B cell (primary cell): ENCODE measurements around the gene ACHE.

Experiments
- EZH2 ChIP-seq: IDR thresholded peaks from 2 replicates; pipeline ENCODE4 v1.6.1; 2012; ENCODE audit warnings: borderline replicate concordance, low read depth, mild to moderate bottlenecking, moderate library complexity, low read length; ENCODE audit not compliant: insufficient read depth, poor library complexity, severe bottlenecking
- TF ChIP-seq, protein P1 (sequence below): fragments of 200-600 bp; IDR thresholded peaks from one replicate; pipeline ENCODE4 v1.8.0; 2022; ENCODE audit warnings: antibody characterized with exemption, mild to moderate bottlenecking

GRCh38 chr7:100901921-100902332 lies 6.2 kb upstream of the ACHE start:
- no peak for TF ChIP-seq EZH2
- TF ChIP-seq, protein P1, sequence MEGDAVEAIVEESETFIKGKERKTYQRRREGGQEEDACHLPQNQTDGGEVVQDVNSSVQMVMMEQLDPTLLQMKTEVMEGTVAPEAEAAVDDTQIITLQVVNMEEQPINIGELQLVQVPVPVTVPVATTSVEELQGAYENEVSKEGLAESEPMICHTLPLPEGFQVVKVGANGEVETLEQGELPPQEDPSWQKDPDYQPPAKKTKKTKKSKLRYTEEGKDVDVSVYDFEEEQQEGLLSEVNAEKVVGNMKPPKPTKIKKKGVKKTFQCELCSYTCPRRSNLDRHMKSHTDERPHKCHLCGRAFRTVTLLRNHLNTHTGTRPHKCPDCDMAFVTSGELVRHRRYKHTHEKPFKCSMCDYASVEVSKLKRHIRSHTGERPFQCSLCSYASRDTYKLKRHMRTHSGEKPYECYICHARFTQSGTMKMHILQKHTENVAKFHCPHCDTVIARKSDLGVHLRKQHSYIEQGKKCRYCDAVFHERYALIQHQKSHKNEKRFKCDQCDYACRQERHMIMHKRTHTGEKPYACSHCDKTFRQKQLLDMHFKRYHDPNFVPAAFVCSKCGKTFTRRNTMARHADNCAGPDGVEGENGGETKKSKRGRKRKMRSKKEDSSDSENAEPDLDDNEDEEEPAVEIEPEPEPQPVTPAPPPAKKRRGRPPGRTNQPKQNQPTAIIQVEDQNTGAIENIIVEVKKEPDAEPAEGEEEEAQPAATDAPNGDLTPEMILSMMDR: no peak
